ENCODE results near the gene HESX1. TPM values are rescaled to one million over a fixed set of nuclear protein-coding genes. Genes with fewer than 3 reads are reported as not detected.

The HESX1 gene
- total and polyA plus RNA-seq, 9 of the 15 experiments (the other 6 are each of a cell fraction or from before 2014, with no cell fraction given), result 0.16 to 1.2 (median 0.76) TPM

- TF ChIP-seq RBM34 (IDR thresholded peaks at IDR 0.05; ENCODE audit: borderline replicate concordance, insufficient read depth, low read length) (no peak), ZNF121 (CRISPR knock-in tag; conservative IDR thresholded peaks at IDR 0.05) (no peak), FOXP1 (CRISPR knock-in tag; IDR thresholded peaks at IDR 0.05) (no peak), ETS2 (tag; IDR thresholded peaks at IDR 0.05; ENCODE audit: borderline replicate concordance, poor library complexity, severe bottlenecking) (no peak), ERF (CRISPR knock-in tag; IDR thresholded peaks at IDR 0.05) (no peak), CHD2 (IDR thresholded peaks at IDR 0.05; ENCODE audit: low read depth, low read length) (no peak), EGR1 (conservative IDR thresholded peaks at IDR 0.05) (no peak), HMG20A (CRISPR knock-in tag; conservative IDR thresholded peaks at IDR 0.05) (no peak), RAD51 (IDR thresholded peaks at IDR 0.05; ENCODE audit: borderline replicate concordance, low read depth) (no peak), ZNF561 (CRISPR knock-in tag; conservative IDR thresholded peaks at IDR 0.05) (no peak), IFI16 (CRISPR knock-in tag; IDR thresholded peaks at IDR 0.05) (no peak), SRSF3 (IDR thresholded peaks at IDR 0.05; ENCODE audit: insufficient read depth, low read length) (no peak)
Observed at GRCh38 chr3:57184526-57184925, 15.3 kb downstream of the HESX1 start (continued).
